Activated T-cell treated with anti-CD3 and anti-CD28 coated beads, Interleukin-2, amount 50 U/mL, for 4 hours (primary cell): ENCODE data around the gene ADGRD2. TPM values are rescaled to one million over a fixed set of nuclear protein-coding genes. Genes with fewer than 3 reads are reported as not detected.

ENCODE experiments used
- ATAC-seq, 2 donors: fragments of 200-7000 bp; cut with Tn5 transposase; one replicate each; pipeline ENCODE4 v1.10.0; 2021
- DNase-seq: peaks from one replicate; pipeline ENCODE4 v3.0.0-alpha.2; 2020
- H3K27me3 Mint-ChIP-seq: one replicate; pipeline ENCODE4 v1.8.0; 2021; ENCODE audit warnings: low read depth, mixed read lengths
- H3K36me3 Mint-ChIP-seq: one replicate; pipeline ENCODE4 v1.8.0; 2022; ENCODE audit warnings: mixed read lengths; ENCODE audit not compliant: insufficient read depth
- H3K4me1 Mint-ChIP-seq: one replicate; pipeline ENCODE4 v1.8.0; 2021; ENCODE audit warnings: low read depth, mixed read lengths
- H3K4me3 Mint-ChIP-seq: one replicate; pipeline ENCODE4 v1.8.0; 2021; ENCODE audit warnings: mild to moderate bottlenecking, moderate library complexity, mixed read lengths
- H3K9me3 Mint-ChIP-seq: one replicate; pipeline ENCODE4 v1.8.0; 2021; ENCODE audit warnings: mixed read lengths
- total RNA-seq, 3 donors: library from RNA; stranded (reverse); gene quantifications; one replicate each; pipeline ENCODE4 v1.2.1, GENCODE V29; 2021

ADGRD2 gene
- total RNA-seq, 3 donors from 2014 or later: not detected

- H3K36me3 Mint-ChIP-seq: no peaks in the 10 kb centered on the region
- H3K9me3 Mint-ChIP-seq: no peaks in the 10 kb centered on the region
- no peak overlapping the region for H3K4me3 Mint-ChIP-seq
- DNase-seq (no peak), ATAC-seq (no peak)
- H3K4me1 Mint-ChIP-seq: no peaks in the 10 kb centered on the region
- peaks cover 19% of the 10 kb centered on the region for H3K27me3 Mint-ChIP-seq
These were observed 72.2 kb downstream of the ADGRD2 start for GRCh38 chr9:124522121-124523098.

- no peaks in the 10 kb centered on the region for H3K9me3 Mint-ChIP-seq
- ATAC-seq: no peak
These were observed 75.9 kb downstream of the ADGRD2 start for GRCh38 chr9:124526174-124526573.

GRCh38 chr9:124527781-124528180 lies 77.5 kb downstream of the ADGRD2 start:
- ATAC-seq (no peak), DNase-seq (no peak)
- Mint-ChIP-seq H3K27me3 (no peaks in the 10 kb centered on the region), H3K36me3 (no peaks in the 10 kb centered on the region), H3K4me1 (no peaks in the 10 kb centered on the region), H3K4me3 (no peak overlapping the region), H3K9me3 (no peaks in the 10 kb centered on the region)

More at GRCh38 chr9:124526174-124526573, 75.9 kb downstream of the ADGRD2 start:
- Mint-ChIP-seq H3K4me3 (no peak overlapping the region), H3K36me3 (no peaks in the 10 kb centered on the region), H3K4me1 (no peaks in the 10 kb centered on the region), H3K27me3 (peaks cover 6% of the 10 kb centered on the region)
- DNase-seq: no peak

Other genes with a start within 250 kb of the ADGRD2 start
- 10 to 100 TPM; 29.8 to 46.1 (median 43.0) TPM for gene NEK6, start 192.5 kb upstream of the ADGRD2 start, total RNA-seq
- gene PSMB7, start 35.0 kb upstream of the ADGRD2 start, total RNA-seq: 100 to 1,000 TPM; 298 to 324 (median 309) TPM
- gene NR5A1, start 56.9 kb downstream of the ADGRD2 start, total RNA-seq: under 1 TPM; 0.08 to 0.16 (median 0.15) TPM